HFF-Myc (cell line): Measurements from ENCODE around the gene PFDN1.
A peak's percentile ranks its signal among the peaks of the same experiment; 100 is the strongest.
"Not testable (repeated sequence)": the region's sequence is repeated elsewhere in the genome, so short reads cannot be mapped to it uniquely, and the experiment has no call there.

Experiments
- DNase-seq: peaks from one replicate; pipeline ENCODE4 v3.0.0-alpha.2; 2011; ENCODE audit warnings: low read depth; ENCODE audit errors: extremely low read depth
- H3K4me3 ChIP-seq: replicated peaks from 2 replicates; pipeline ENCODE4 v1.5.1; 2011; ENCODE audit warnings: low read depth, mild to moderate bottlenecking, control low read depth, low read length
- TF ChIP-seq, protein P1 (sequence below): IDR thresholded peaks from 2 replicates; pipeline ENCODE4 v1.5.1; 2012; ENCODE audit warnings: mild to moderate bottlenecking, low read depth, low read length, control low read depth; ENCODE audit errors: missing control alignments

Gene PFDN1

DNA sequence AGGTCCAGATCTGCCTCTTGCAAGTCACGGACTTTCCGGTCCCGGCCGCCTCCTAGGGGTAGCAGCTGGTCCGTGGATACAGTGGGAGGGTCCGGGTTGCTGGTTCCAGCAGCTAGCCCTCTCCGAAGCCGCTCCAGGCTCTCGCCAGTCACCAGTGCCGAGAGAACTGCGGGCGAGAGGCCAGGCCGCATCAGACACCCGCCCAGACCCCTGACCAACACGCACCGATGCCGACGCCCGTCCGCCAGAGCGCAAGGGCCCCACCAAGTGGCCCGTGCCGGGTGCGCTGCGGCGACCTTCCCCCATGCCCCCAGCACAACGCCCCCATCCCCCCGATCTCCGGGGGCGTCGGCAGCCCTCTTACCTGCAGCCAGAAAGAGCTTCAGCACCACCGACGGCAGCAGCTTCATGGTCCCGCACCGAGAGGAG lies 43.0 kb upstream of the PFDN1 start:
- DNase-seq: no peak
- peak overlapping the region; percentile 56 for H3K4me3 ChIP-seq
- TF ChIP-seq, protein P1, sequence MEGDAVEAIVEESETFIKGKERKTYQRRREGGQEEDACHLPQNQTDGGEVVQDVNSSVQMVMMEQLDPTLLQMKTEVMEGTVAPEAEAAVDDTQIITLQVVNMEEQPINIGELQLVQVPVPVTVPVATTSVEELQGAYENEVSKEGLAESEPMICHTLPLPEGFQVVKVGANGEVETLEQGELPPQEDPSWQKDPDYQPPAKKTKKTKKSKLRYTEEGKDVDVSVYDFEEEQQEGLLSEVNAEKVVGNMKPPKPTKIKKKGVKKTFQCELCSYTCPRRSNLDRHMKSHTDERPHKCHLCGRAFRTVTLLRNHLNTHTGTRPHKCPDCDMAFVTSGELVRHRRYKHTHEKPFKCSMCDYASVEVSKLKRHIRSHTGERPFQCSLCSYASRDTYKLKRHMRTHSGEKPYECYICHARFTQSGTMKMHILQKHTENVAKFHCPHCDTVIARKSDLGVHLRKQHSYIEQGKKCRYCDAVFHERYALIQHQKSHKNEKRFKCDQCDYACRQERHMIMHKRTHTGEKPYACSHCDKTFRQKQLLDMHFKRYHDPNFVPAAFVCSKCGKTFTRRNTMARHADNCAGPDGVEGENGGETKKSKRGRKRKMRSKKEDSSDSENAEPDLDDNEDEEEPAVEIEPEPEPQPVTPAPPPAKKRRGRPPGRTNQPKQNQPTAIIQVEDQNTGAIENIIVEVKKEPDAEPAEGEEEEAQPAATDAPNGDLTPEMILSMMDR: peak; percentile 13

DNA sequence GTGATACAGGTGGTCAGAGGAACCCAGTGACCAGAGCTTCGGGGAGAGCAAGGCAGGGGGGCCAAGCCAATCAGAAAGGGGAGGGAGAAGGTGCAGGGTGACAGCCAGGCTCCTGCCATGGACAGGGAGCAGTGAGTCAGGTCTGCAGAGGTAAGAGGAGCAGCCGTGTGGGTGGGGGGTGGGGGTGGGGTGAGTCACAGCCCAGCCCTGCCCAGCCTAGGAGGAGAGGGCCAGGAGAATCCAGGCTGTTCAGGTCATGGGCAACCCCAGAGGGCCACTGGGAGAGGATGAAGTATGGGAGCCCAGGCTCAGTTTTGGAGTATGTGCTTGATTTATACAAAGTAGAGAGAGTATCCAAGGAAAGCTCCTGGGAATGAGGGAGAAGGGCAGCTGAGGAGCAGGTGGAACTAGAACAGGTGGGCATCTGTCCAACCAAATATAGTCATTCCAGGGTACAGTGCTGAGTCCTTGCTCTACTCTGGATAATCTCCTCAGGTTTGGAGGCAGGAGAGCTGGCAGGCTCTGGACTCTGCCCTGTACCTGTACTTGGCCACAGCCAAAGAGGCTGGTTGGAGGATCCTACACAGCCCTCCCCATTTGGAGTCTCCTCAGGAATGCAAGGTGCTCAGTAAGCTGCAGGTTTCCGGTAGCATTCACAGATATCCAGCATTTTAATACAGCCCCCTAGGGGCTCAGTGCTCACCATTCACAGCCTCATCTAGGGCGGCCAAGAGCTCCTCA lies 42.0 kb upstream of the PFDN1 start:
- TF ChIP-seq, protein P1: no peak
- peak overlapping the region; percentile 56; the same call in 1 of the 2 replicates for H3K4me3 ChIP-seq
- DNase-seq: no peak

DNA sequence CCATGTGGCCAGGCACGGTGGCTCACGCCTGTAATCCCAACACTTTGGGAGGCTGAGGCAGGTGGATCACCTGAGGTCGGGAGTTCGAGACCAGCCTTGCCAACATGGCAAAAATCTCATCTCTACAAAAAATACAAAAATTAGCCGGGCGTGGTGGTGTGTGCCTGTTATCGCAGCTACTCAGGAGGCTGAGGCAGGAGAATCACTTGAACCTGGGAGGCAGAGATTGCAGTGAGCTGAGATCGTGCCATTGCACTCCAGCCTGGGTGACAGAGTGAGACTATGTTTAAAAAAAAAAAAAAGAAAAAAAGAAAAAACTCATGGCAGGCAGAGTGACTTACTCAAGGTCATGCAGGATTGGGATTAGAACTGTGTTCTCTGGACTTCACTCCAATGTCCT lies 40.9 kb upstream of the PFDN1 start:
- not testable (repeated sequence) for DNase-seq

DNA sequence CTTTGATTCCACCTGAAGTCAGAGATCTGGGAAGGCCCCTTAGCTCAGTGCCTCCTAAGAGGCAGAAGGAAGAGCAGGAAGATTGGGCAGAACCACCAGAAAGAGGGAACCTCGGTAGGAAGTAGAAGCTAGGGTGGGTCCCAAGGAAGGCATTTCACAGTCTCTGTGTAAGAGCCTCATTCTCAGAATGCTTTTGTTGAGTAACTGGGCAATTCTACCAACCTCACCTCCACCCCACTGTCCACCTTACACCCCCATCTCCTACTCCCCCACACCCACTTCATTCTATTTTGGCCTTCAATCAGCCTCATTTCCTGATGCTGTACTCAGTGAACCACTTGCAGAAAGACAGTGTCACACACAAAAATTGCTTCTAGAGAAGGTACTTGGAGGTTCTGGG lies 40.0 kb upstream of the PFDN1 start:
- TF ChIP-seq, protein P1: no peak
- no peak overlapping the region for H3K4me3 ChIP-seq
- no peak for DNase-seq

More for the DNA sequence above, 40.9 kb upstream of the PFDN1 start:
- H3K4me3 ChIP-seq: not testable (repeated sequence)

DNA sequence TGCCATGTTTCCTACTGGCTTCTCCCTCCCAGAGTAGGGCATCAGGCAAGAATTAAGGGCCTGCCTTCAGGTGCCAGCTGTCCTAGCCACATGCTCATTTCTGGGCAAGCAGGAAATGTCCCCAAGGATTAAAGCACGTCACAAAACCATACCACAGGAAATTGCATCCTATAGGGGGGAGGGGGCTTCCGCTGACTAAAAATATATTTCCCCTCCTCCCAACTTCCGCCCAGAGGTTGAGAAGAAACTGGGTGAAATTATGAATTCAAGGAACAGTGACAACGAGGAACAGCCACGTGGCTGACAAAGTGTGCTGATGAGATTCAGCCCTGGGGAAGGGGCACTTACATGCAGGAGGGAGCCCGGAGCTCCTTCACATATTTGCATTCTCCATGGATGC lies 39.4 kb upstream of the PFDN1 start:
- no peak for DNase-seq
- no peak overlapping the region for H3K4me3 ChIP-seq
- TF ChIP-seq, protein P1: no peak

DNA sequence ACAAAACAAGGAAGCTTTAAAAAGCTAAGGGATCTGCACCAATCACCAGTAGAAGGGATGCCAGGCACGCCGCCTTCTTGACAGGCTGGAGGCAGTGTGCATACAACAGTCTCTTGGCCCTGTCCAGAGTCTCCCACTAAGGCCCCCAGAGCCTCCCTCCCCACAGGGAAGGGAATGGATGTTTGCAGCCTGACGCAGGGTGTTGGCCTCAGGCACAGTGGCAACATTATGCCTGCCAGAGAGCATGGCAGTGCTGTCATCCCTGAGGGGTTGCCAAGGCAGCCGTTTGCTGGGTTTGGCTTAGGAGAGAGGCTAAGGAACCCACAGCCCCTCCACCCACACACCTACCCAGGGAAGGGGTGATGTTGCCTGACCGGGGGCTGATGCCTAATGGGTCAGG lies 38.7 kb upstream of the PFDN1 start:
- no peak for DNase-seq
- H3K4me3 ChIP-seq: no peak overlapping the region
- TF ChIP-seq, protein P1: no peak

DNA sequence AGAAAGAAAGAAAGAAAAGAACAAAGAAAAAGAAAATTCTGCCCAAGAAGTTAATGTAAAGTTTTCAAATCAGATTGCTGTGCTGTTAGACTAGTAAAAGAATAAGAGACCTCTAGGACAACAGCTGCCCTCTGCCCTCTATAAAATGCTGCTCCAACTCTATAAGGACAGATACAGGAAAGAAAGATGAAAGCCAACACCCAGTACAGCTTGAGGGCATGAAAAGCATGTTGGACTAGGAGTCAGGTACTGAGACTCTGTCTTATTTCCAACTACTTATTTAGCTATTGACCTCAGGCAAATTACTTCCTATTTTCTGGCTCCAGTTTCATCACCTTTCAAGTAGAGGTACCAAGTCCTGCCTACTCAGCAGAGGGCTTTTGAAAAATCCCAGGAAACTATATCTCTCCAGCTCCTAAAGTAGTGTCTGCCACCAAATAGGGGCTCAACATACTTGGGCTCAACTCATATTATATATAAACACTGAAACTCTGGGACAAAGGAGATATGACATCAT lies 37.8 kb upstream of the PFDN1 start:
- H3K4me3 ChIP-seq: no peak overlapping the region
- TF ChIP-seq, protein P1: no peak
- DNase-seq: no peak
